Measurements from ENCODE around the gene UBASH3A.
"Not testable (repeated sequence)": the region's sequence is repeated elsewhere in the genome, so short reads cannot be mapped to it uniquely, and the experiment has no call there.

The UBASH3A gene

GRCh38 chr21:42453986-42454570 is 50.4 kb downstream of the UBASH3A start:
- DNase-seq, result no peak

DNA sequence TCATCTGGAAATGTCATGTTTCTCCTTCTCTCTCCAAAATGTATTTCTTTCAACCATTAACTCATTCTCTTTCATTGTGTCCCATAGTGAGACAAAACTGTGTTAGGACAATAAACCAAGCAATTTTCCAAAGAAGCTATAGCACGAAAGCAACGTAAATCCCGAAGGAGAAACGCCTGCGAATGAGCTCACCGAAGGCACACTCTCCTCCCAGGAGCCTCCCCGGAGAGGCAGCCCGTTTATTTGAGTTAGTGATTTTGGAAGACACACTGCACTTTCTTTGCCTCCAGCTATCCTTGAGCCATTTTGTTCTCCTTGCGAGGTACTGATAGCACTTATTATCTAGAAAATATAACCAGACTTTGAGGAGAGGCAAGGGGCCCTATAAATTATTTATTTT is 51.1 kb downstream of the UBASH3A start:
- DNase-seq, result no peak

DNA sequence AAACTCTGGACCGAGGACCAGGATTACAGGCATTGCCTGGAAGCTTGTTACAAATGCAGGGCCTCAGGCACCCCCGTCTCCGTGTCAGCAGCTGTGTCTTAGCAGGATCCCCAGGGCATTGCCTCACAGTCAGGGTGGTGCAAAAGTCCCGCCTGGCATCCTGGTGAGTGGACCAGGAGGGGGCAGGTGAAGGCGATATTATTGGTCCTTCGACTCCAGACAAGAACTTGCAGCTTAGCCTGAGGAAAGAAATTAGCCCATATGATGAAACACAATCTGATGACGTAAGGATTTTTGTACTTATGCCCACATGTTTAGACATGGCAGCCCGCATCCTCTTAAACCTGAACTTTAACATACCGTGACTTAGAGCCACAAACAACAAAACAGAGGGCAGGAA is 51.5 kb downstream of the UBASH3A start:
- DNase-seq, result no peak

DNA sequence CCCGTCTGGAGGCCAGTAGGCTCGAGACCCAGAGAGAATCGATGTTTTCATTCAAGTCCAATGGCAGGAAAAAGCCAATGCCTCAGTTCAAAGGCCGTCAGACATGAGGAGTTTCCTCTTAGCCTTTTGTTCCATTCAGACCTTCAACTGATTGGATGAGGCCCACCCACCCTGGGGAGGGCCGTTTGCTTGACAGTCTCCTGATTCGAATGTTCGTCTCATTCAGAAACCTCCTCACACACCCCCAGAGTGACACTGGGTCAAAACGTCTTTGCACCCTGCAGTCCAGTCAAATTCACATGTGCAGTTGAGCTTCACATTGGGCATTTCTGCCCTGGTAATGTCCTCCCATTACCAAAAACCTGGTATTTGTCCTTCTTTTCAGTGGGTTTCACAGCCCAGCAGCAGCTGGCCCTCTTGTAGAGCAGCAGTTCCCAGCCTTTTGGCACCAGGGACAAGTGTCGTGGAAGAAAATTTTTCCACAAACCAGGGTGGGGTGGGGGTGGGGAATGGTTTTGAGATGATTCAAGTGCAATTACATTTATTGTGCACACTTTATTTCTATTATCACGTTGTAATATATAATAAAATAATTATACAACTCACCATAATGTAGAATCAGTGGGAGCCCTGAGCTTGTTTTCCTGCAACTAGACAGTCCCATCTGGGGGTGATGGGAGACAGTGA is 52.2 kb downstream of the UBASH3A start:
- DNase-seq, result no peak

- no peak for DNase-seq
Observed at GRCh38 chr21:42456457-42456856, 52.8 kb downstream of the UBASH3A start.

- DNase-seq, result no peak
Observed at GRCh38 chr21:42459082-42459460, 55.4 kb downstream of the UBASH3A start.

DNA sequence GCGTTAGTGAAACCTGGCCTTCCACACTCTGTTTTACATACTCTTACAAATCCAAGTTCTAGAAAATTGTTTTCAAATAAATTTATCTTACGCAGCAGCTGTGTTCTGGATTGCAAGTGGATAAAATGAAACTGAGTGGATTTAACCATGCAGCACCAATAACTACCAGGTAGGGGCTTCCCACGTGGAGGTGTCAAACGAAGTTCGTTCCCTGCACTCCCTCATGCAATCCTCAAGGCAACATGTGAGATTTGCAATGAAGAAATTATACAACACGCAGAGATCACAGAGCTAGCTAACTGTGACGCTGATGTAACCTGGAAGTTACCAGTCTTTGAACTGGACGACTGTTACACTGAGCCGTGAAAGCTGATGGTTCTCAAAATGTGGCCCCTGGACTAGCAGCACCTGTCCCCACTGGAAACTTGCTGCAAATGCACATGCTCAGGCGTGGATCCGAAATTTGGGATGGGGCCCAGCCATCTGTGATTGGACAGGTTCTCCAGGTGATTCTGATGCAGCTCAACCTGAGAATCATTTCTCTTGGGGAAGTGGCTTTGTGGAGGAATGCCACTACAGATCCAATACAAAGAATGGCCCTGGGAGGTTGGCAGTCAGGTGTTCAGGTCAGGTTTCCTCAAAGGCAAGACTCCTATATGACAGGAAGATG is 56.0 kb downstream of the UBASH3A start:
- DNase-seq, result no peak

- DNase-seq, result no peak
Observed at GRCh38 chr21:42460391-42461184, 56.9 kb downstream of the UBASH3A start.

DNA sequence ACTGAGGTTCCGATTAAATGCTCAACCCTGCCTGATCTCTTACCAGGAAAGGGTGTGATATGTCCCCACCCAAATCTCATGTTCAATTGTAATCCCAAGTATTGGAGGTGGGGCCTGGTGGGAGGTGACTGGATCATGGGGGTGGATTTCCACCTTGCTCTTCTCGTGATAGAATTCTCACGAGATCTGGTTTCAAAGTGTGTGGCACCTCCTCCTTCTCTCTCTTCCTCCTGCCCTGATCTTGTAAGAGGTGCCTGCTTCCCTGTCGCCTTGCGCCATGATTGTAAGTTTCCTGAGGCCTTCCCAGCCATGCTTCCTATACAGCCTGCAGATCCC is 57.5 kb downstream of the UBASH3A start:
- no peak for DNase-seq

- DNase-seq, result no peak
Observed at GRCh38 chr21:42461881-42462877, 58.5 kb downstream of the UBASH3A start.

DNA sequence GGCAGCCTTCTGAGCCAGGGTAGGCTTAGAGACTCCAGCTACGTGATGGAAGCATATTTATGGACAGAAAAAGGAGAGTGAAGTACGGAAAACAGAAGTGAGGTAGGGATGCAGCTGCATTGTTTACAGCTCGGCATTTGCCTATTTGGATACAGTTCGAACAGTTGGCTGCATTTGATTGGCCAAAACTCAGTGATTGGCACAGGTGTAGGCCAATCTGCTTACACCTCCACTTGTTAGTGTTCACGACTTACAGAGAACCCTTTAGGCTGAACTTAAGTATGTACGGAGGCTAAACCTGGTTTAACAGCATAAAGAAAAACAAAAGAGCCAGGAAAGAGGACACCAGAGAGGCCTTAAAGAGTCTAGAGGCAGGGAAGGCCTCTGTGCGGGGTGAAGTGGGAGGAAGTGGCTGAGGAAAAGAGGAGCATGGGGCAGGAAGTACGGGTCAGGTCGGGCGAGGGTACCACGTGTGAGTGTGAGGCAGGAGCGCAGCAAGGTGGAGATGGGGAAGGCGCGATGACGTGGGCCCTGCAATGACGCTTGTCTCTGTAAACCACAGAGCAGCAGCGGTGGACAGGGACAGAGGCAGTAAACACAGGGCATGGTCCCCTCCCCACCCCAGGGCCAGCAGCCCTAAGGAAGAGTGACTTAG is 60.3 kb downstream of the UBASH3A start:
- DNase-seq, result peak; percentile 23

DNA sequence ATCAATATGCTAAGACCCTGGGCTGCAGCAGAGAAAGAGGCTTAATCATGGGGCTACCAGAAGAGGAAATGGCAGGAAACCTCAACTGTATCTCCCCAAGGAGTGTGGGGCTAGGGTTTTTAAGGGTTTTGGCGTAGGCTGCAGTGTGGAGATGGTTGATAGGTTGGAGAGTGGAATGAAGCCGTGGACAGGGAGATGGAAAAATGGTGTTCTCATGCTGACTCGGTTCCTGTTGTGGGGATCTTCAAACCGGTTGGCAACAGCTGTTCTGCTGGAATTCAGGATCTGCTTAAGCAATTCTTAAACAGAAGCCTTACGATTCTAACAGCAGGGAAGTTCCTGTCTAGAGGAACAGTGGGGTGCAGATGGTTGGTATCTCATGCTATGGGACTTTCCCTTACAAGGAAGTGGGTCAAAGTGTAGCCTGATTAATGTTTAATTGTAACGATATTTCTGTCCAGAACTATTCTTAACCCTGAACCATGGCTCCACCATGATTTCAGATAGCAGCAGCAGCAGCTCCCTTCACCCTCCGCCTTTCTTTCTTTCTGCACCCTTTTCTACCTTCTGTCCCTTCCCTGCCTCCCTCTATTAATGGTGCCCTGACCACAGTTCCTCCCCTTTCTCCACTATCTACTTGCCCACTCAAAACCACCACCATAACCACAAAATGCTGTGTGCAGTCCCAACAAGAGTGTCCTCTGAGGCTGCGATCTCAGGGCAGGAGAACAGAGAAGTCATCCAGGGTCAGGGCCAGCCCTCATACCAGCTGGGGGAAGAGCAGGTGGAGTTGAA is 61.5 kb downstream of the UBASH3A start:
- no peak for DNase-seq

GRCh38 chr21:42465803-42466127 is 62.1 kb downstream of the UBASH3A start:
- DNase-seq, result no peak

DNA sequence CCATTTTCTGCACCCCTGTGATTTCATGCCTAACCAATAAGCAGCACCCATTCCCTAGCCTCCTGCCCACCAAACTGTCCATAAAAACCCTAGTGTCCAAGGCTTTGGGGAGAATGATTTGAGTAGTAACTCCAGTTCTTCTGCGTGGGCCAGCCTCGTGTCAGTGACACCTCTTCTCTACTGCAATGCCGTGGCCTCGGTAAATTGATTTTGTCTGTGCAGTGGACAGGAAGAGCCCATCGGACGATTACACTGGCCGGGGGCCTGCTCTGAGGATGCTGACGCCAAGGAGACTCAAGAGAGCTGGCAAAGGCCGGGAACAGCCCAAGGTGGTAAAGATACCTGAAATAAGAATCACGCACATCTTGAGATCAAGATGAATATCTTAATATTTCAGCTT is 63.0 kb downstream of the UBASH3A start:
- no peak for DNase-seq

GRCh38 chr21:42467140-42467983 is 63.7 kb downstream of the UBASH3A start:
- peak; percentile 2 for DNase-seq

DNA sequence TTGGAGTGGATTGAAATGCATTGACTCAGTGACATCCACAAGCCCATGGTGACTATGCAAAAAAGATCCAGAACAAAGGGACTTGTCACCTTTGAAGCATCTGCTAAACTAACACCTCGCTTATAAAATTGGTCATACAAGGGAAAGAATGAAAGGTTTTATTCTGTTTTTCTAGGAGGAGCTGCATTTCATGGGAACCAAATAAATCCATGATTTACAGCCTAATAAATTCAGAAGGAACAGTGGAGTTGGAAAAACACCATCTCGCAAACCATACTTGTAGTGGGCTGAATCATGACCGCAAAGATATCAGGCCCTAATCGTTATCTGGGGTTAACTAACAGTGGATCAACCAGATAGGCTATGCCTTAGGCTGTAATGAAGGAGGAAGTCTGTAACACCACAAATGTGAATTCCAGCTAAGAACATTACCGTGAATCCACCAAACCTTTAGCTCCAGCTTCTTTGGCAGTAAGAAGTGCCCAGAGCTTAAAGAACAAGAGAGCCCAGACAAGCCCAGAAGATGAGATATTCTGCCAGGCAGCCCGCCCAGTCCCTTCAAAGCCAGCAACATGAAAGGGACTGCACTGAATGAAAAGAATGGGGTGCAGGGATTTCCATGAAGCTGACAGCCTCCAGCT is 64.9 kb downstream of the UBASH3A start:
- no peak for DNase-seq

DNA sequence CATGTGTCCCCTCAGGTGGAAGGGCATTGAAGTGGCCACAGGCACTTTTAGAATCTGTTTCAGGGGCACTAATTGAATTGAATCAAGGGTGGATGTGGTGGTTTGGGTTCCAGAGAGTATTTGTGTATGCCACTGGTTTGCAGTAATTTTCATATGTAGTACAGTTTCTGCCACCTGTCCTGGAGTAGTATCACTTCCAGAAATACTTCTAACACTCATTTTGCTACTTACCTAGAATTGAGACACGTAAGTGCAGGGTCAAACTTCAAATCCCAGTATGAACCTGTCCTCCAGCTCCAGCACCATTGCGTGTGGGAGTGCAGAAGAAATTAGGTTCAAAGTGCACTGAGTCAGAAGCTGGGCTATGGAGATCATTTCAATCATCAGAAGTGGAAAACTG is 65.6 kb downstream of the UBASH3A start:
- DNase-seq, result no peak

DNA sequence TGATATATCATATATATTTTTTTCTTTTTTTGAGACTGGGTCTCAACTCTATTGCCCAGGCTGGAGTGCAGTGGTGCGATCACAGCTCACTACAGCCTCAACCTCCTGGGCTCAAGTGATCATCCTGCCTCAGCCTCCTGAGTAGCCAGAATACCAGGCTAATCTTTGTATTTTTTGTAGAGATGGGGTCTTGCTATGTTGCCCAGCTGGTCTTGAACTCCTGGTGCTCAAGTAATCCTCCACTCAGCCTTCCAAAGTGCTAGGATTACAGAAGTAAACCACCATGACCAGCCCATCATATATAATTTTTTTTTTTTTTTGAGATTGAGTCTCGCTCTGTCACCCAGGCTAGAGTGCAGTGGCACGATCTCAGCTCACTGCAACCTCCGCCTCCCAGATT is 66.0 kb downstream of the UBASH3A start:
- not testable (repeated sequence) for DNase-seq

GRCh38 chr21:42471206-42471605 is 67.5 kb downstream of the UBASH3A start:
- DNase-seq, result no peak
